ENCODE measurements around the gene RIPOR1.

- TF ChIP-seq, protein P1, sequence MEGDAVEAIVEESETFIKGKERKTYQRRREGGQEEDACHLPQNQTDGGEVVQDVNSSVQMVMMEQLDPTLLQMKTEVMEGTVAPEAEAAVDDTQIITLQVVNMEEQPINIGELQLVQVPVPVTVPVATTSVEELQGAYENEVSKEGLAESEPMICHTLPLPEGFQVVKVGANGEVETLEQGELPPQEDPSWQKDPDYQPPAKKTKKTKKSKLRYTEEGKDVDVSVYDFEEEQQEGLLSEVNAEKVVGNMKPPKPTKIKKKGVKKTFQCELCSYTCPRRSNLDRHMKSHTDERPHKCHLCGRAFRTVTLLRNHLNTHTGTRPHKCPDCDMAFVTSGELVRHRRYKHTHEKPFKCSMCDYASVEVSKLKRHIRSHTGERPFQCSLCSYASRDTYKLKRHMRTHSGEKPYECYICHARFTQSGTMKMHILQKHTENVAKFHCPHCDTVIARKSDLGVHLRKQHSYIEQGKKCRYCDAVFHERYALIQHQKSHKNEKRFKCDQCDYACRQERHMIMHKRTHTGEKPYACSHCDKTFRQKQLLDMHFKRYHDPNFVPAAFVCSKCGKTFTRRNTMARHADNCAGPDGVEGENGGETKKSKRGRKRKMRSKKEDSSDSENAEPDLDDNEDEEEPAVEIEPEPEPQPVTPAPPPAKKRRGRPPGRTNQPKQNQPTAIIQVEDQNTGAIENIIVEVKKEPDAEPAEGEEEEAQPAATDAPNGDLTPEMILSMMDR (IDR thresholded peaks at IDR 0.05): no peak
- TF ChIP-seq, protein P2, sequence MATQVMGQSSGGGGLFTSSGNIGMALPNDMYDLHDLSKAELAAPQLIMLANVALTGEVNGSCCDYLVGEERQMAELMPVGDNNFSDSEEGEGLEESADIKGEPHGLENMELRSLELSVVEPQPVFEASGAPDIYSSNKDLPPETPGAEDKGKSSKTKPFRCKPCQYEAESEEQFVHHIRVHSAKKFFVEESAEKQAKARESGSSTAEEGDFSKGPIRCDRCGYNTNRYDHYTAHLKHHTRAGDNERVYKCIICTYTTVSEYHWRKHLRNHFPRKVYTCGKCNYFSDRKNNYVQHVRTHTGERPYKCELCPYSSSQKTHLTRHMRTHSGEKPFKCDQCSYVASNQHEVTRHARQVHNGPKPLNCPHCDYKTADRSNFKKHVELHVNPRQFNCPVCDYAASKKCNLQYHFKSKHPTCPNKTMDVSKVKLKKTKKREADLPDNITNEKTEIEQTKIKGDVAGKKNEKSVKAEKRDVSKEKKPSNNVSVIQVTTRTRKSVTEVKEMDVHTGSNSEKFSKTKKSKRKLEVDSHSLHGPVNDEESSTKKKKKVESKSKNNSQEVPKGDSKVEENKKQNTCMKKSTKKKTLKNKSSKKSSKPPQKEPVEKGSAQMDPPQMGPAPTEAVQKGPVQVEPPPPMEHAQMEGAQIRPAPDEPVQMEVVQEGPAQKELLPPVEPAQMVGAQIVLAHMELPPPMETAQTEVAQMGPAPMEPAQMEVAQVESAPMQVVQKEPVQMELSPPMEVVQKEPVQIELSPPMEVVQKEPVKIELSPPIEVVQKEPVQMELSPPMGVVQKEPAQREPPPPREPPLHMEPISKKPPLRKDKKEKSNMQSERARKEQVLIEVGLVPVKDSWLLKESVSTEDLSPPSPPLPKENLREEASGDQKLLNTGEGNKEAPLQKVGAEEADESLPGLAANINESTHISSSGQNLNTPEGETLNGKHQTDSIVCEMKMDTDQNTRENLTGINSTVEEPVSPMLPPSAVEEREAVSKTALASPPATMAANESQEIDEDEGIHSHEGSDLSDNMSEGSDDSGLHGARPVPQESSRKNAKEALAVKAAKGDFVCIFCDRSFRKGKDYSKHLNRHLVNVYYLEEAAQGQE (IDR thresholded peaks at IDR 0.05; ENCODE audit: insufficient read depth in 1 of 2, low read depth in 2 of 2, low read length in 1 of 2): no peak
- TF ChIP-seq TCF7L2 (IDR thresholded peaks at IDR 0.05; ENCODE audit: low read depth, low read length): no peak
- no peak for TF ChIP-seq POLR2AphosphoS5 (IDR thresholded peaks at IDR 0.05; ENCODE audit: low read depth, low read length)
These were observed at the start of gene RIPOR1 for GRCh38 chr16:67528222-67528869.
